H1 (cell line): ENCODE results near the gene TBKBP1. TPM values are rescaled to one million over a fixed set of nuclear protein-coding genes. Genes with fewer than 3 reads are reported as not detected.

Experiments used
- CTCF ChIA-PET: fragments of 300-600 bp; sonication (Branson Sonifier 250); formaldehyde crosslinking; loops from one replicate; lab custom pipeline; 2021; ENCODE audit not compliant: partially characterized antibody; lab: Charles Lee
- POLR2A ChIA-PET: fragments of 300-600 bp; sonication (Branson Sonifier 250); formaldehyde crosslinking; loops from one replicate; lab custom pipeline; 2021; ENCODE audit warnings: inconsistent platforms; ENCODE audit not compliant: partially characterized antibody; lab: Charles Lee
- DNase-seq, 2 experiments: peaks; one replicate each; pipeline versions ENCODE4 v3.0.0 to v3.0.0-alpha.2; 2010 to 2022; ENCODE audit warnings: low spot score in 2 of 2, low read depth in 1 of 2, mixed read lengths in 1 of 2
- FAIRE-seq: peaks from 2 replicates; lab custom pipeline; 2011; peaks lifted over from hg19 to GRCh38; lab: Jason Lieb, UNC
- H2AFZ ChIP-seq: 2 replicates; pipeline ENCODE4 v1.8.1; 2012; ENCODE audit warnings: low read length, inconsistent platforms
- H2AK5ac ChIP-seq: 2 replicates; pipeline ENCODE4 v1.6.1; 2013; ENCODE audit warnings: low read depth, low read length
- H2BK120ac ChIP-seq: replicated peaks from 2 replicates; pipeline ENCODE3; 2013; ENCODE audit warnings: low read depth, low read length, inconsistent platforms
- H2BK12ac ChIP-seq: 2 replicates; pipeline ENCODE4 v1.6.1; 2013; ENCODE audit warnings: low read depth, low read length
- H2BK15ac ChIP-seq: 2 replicates; pipeline ENCODE4 v1.6.1; 2013; ENCODE audit warnings: low read length
- H2BK20ac ChIP-seq: 2 replicates; pipeline ENCODE4 v1.6.1; 2013; ENCODE audit warnings: low read length
- H2BK5ac ChIP-seq: 2 replicates; pipeline ENCODE4 v1.6.1; 2013; ENCODE audit warnings: low read depth, low read length
- H3K14ac ChIP-seq: 2 replicates; pipeline ENCODE4 v1.6.1; 2013; ENCODE audit warnings: inconsistent platforms; ENCODE audit not compliant: insufficient read length
- H3K18ac ChIP-seq: 2 replicates; pipeline ENCODE4 v1.6.1; 2013; ENCODE audit warnings: low read length; ENCODE audit errors: extremely low read depth
- H3K23ac ChIP-seq: 2 replicates; pipeline ENCODE4 v1.6.1; 2013; ENCODE audit warnings: inconsistent platforms; ENCODE audit not compliant: insufficient read length
- H3K23me2 ChIP-seq: 2 replicates; pipeline ENCODE4 v1.6.1; 2013; ENCODE audit warnings: low read depth, low read length
- H3K27ac ChIP-seq: 2 replicates; pipeline ENCODE4 v1.6.1; 2011; ENCODE audit warnings: low read depth, low read length, inconsistent platforms
- H3K27me3 ChIP-seq, 4 experiments: replicated peaks in 1 of 4; 1 replicate in 1 of 4; 2 replicates in 3 of 4; pipeline versions ENCODE4 v1.6.1 to v1.8.1; 2011 to 2013; ENCODE audit warnings: low read length in 3 of 4, mild to moderate bottlenecking in 3 of 4, inconsistent platforms in 2 of 4, mixed read lengths in 2 of 4, moderate library complexity in 1 of 4; ENCODE audit not compliant: control insufficient read depth in 3 of 4, insufficient read depth in 3 of 4; ENCODE audit errors: extremely low read depth in 1 of 4
- H3K36me3 ChIP-seq, 4 experiments: 2 replicates each; pipeline versions ENCODE4 v1.6.1 to v1.8.1; 2011 to 2013; ENCODE audit warnings: mild to moderate bottlenecking in 4 of 4, low read length in 3 of 4, moderate library complexity in 2 of 4, control low read depth in 1 of 4, inconsistent platforms in 1 of 4; ENCODE audit not compliant: insufficient read depth in 4 of 4, control insufficient read depth in 2 of 4
- H3K4ac ChIP-seq: replicated peaks from 2 replicates; pipeline ENCODE3; 2013; ENCODE audit warnings: low read length, low read depth, mixed read lengths, inconsistent platforms; ENCODE audit not compliant: insufficient read length
- H3K4me1 ChIP-seq, 4 experiments: replicated peaks in 1 of 4; 1 replicate in 1 of 4; 2 replicates in 3 of 4; pipeline versions ENCODE4 v1.6.1 to v1.8.1; 2011 to 2013; ENCODE audit warnings: low read length in 3 of 4, inconsistent platforms in 2 of 4, mixed read lengths in 1 of 4; ENCODE audit not compliant: insufficient read depth in 4 of 4, control insufficient read depth in 3 of 4
- H3K4me2 ChIP-seq, 2 experiments: 2 replicates each; pipeline versions ENCODE4 v1.6.1 to v1.8.1; 2011 to 2013; ENCODE audit warnings: low read depth in 2 of 2, low read length in 2 of 2, control low read depth in 1 of 2, inconsistent platforms in 1 of 2, mild to moderate bottlenecking in 1 of 2; ENCODE audit not compliant: insufficient read depth in 1 of 2
- H3K4me3 ChIP-seq, 4 experiments: fragments of 200-600, 300-600 bp in 1 of 4; sonication (generic), shearing (Covaris generic), sonication (Bioruptor Twin) in 1 of 4; 2 replicates each; pipeline versions ENCODE4 v1.5.1 to v1.8.1; 2011 to 2016; ENCODE audit warnings: low read length in 4 of 4, low read depth in 3 of 4, control low read depth in 2 of 4, inconsistent platforms in 2 of 4, mild to moderate bottlenecking in 2 of 4, mixed read lengths in 1 of 4, moderate library complexity in 1 of 4; ENCODE audit not compliant: insufficient read depth in 2 of 4; ENCODE audit errors: extremely low read depth in 1 of 4
- H3K56ac ChIP-seq: replicated peaks from 2 replicates; pipeline ENCODE3; 2013; ENCODE audit warnings: low read depth, mild to moderate bottlenecking, mixed read lengths, low read length, inconsistent platforms; ENCODE audit not compliant: insufficient read length
- H3K79me1 ChIP-seq: 2 replicates; pipeline ENCODE4 v1.6.1; 2013; ENCODE audit warnings: low read depth, low read length, control low read depth
- H3K79me2 ChIP-seq, 2 experiments: 2 replicates each; pipeline versions ENCODE4 v1.6.1 to v1.8.1; 2012 to 2013; ENCODE audit warnings: low read length in 2 of 2, mild to moderate bottlenecking in 2 of 2, inconsistent platforms in 1 of 2; ENCODE audit not compliant: insufficient read depth in 2 of 2, control insufficient read depth in 1 of 2
- H3K9ac ChIP-seq, 4 experiments: replicated peaks in 1 of 4; 1 replicate in 1 of 4; 2 replicates in 3 of 4; pipeline versions ENCODE4 v1.6.1 to v1.8.1; 2011 to 2013; ENCODE audit warnings: low read depth in 3 of 4, low read length in 3 of 4, control low read depth in 2 of 4, mild to moderate bottlenecking in 2 of 4, moderate library complexity in 2 of 4, inconsistent platforms in 1 of 4; ENCODE audit errors: extremely low read depth in 1 of 4
- H3K9me3 ChIP-seq, 2 experiments: 2 replicates each; pipeline versions ENCODE4 v1.6.1 to v1.8.1; 2012 to 2013; ENCODE audit warnings: mild to moderate bottlenecking in 2 of 2, moderate library complexity in 2 of 2, control low read depth in 1 of 2, inconsistent platforms in 1 of 2, low read depth in 1 of 2, low read length in 1 of 2, mixed read lengths in 1 of 2; ENCODE audit not compliant: insufficient read depth in 2 of 2
- H4K20me1 ChIP-seq, 2 experiments: replicated peaks in 1 of 2; 2 replicates each; pipeline versions ENCODE3 to v1.8.1; 2011 to 2013; ENCODE audit warnings: inconsistent platforms in 2 of 2, low read length in 2 of 2, mild to moderate bottlenecking in 1 of 2; ENCODE audit not compliant: insufficient read depth in 2 of 2, control insufficient read depth in 1 of 2
- H4K5ac ChIP-seq: 2 replicates; pipeline ENCODE4 v1.6.1; 2013; ENCODE audit warnings: low read length, low read depth, mixed read lengths, inconsistent platforms; ENCODE audit not compliant: insufficient read length
- H4K8ac ChIP-seq: 2 replicates; pipeline ENCODE4 v1.8.0; 2013; ENCODE audit warnings: mild to moderate bottlenecking, moderate library complexity, low read length, inconsistent platforms; ENCODE audit not compliant: insufficient read depth; ENCODE audit errors: extremely low read depth
- H4K91ac ChIP-seq: replicated peaks from 2 replicates; pipeline ENCODE3; 2013; ENCODE audit warnings: low read length, mixed read lengths, inconsistent platforms; ENCODE audit not compliant: insufficient read length
- CEBPB ChIP-seq: IDR thresholded peaks from 2 replicates; pipeline ENCODE4 v1.6.1; 2012; ENCODE audit warnings: low read depth, low read length
- CREB1 ChIP-seq: IDR thresholded peaks from 2 replicates; pipeline ENCODE4 v1.6.1; 2012; ENCODE audit warnings: inconsistent platforms
- CTCF ChIP-seq, 3 experiments: IDR thresholded peaks; 1 replicate in 2 of 3; 2 replicates in 1 of 3; pipeline versions ENCODE4 v1.5.1 to v1.6.1; 2011; ENCODE audit warnings: low read length in 3 of 3, mild to moderate bottlenecking in 3 of 3, inconsistent platforms in 2 of 3, low read depth in 1 of 3, moderate library complexity in 1 of 3; ENCODE audit not compliant: insufficient read depth in 1 of 3; ENCODE audit errors: control extremely low read depth in 1 of 3
- FOSL1 ChIP-seq: IDR thresholded peaks from 2 replicates; pipeline ENCODE4 v1.6.1; 2011; ENCODE audit warnings: mild to moderate bottlenecking, low read depth, low read length, moderate library complexity; ENCODE audit not compliant: insufficient read depth
- JUND ChIP-seq: IDR thresholded peaks from 2 replicates; pipeline ENCODE4 v1.6.1; 2011; ENCODE audit warnings: mild to moderate bottlenecking, improper control_type of control experiment, low read length
- POU5F1 ChIP-seq: IDR thresholded peaks from 2 replicates; pipeline ENCODE4 v1.6.1; 2011; ENCODE audit warnings: low read depth, mild to moderate bottlenecking, low read length, moderate library complexity
- RBBP5 ChIP-seq: IDR thresholded peaks from 2 replicates; pipeline ENCODE4 v1.7.1; 2012; ENCODE audit warnings: low read depth, mild to moderate bottlenecking, inconsistent platforms, low read length, moderate library complexity, borderline replicate concordance
- TCF12 ChIP-seq: IDR thresholded peaks from 2 replicates; pipeline ENCODE4 v1.6.1; 2011; ENCODE audit warnings: low read depth, mild to moderate bottlenecking, low read length
- WGBS, 2 experiments: shearing (Covaris generic) in 1 of 2; methylation state at CpG; one replicate each; pipeline versions ENCODE4 v1.1.6 to v1.1.7; 2013 to 2015; ENCODE audit warnings: low lambda C conversion rate in 2 of 2, mixed read lengths in 2 of 2, inconsistent platforms in 1 of 2, low coverage in 1 of 2, missing lambda C conversion rate in 1 of 2; ENCODE audit not compliant: insufficient replicate concordance in 2 of 2, insufficient coverage in 1 of 2, insufficient read length in 1 of 2; ENCODE audit errors: extremely low coverage in 1 of 2, missing lambda C conversion rate in 1 of 2; 5-methylcytosine and 5-hydroxymethylcytosine counted together
- polyA plus RNA-seq, 7 experiments: library from polyadenylated mRNA; depleted of rRNA in 3 of 7; stranded (reverse) in 5 of 7; unstranded in 2 of 7; fragments of >200 nt in 5 of 7; fragments of 200-250 nt in 2 of 7; gene quantifications; 1 replicate in 5 of 7; 2 replicates in 1 of 7; 4 replicates in 1 of 7; pipeline versions ENCODE4 v1.2.1 to v1.2.3, GENCODE V29; 2011 to 2013; ENCODE audit warnings: missing spikeins in 2 of 7, mixed read lengths in 2 of 7
- total RNA-seq: library from RNA; stranded (reverse); fragmentation: NEBNext Ultra II Directional; extraction: Animal tissue kit (Norgen Biotek cat#: 25700); gene quantifications from 2 replicates; pipeline ENCODE4 v1.2.1, GENCODE V29; 2021

The TBKBP1 gene
- total and polyA plus RNA-seq, 2 of the 8 experiments (the other 6 are each of a cell fraction or from before 2014, with no cell fraction given): 6.3 to 15.1 TPM

GRCh38 chr17:47738178-47738577, 44.2 kb downstream of the TBKBP1 start:
- Histone ChIP-seq H3K36me3 (peaks cover 0 to 4% (median 0%) of the 10 kb centered on the region in 4 experiments; a peak in 1 of 8 replicates), H3K4me3 (no peak overlapping the region), H3K4ac (no peak overlapping the region), H3K18ac (no peak overlapping the region), H2BK20ac (no peak overlapping the region), H3K9ac (no peak overlapping the region), H3K9me3 (no peaks in the 10 kb centered on the region), H3K56ac (no peak overlapping the region), H2BK12ac (no peak overlapping the region), H4K20me1 (peaks cover 0 to 4% of the 10 kb centered on the region in 2 experiments), H3K23me2 (peaks cover 8% of the 10 kb centered on the region), H3K4me2 (no peak overlapping the region), H3K27ac (no peak overlapping the region), H3K14ac (no peak overlapping the region), H3K27me3 (peaks cover 17 to 33% (median 30%) of the 10 kb centered on the region in 4 experiments; a peak in 6 of 7 replicates), H4K91ac (no peak overlapping the region), H4K5ac (no peak overlapping the region), H2BK5ac (no peak overlapping the region), H2BK120ac (no peak overlapping the region), H4K8ac (no peak overlapping the region), H2AK5ac (no peak overlapping the region), H2AFZ (no peak overlapping the region), H2BK15ac (no peak overlapping the region), H3K23ac (no peak overlapping the region), H3K4me1 (peaks cover 0 to 8% (median 2%) of the 10 kb centered on the region in 4 experiments; a peak in 3 of 7 replicates), H3K79me1 (no peaks in the 10 kb centered on the region), H3K79me2 (no peaks in the 10 kb centered on the region)
- 90% methylated on average over 7 of the region's 7 CpGs; no CpG with 5 or more reads in 1 of the 2 experiments for WGBS, 2 experiments
- FAIRE-seq: no peak
- CTCF ChIA-PET: interaction anchor here (1.2 to 24.7 kb wide), 3 partner anchors 20 to 36 kb away, joined by 3 to 441 read pairs (median 179); partner anchors contain the start of gene TBKBP1
- no peak for DNase-seq
- POLR2A ChIA-PET: interaction anchor here (0.7 kb wide), 1 partner anchor 10 kb away, joined by 3 read pairs; no protein-coding TSS in a partner anchor
- TF ChIP-seq RBBP5: no peak
- no peak for TF ChIP-seq JUND
- no peak for TF ChIP-seq FOSL1
- TF ChIP-seq CEBPB: no peak
- TF ChIP-seq POU5F1: no peak
- TF ChIP-seq CTCF (IDR thresholded peaks at IDR 0.05; ENCODE audit: control extremely low read depth in 1 of 3, insufficient read depth in 1 of 3, low read depth in 1 of 3, low read length in 3 of 3): no peak
- TF ChIP-seq TCF12: no peak
- TF ChIP-seq CREB1: no peak
